K562 (cell line): Measurements from ENCODE around the gene HOTAIR. TPM values are rescaled to one million over a fixed set of nuclear protein-coding genes. Genes with fewer than 3 reads are reported as not detected.
A peak's percentile ranks its signal among the peaks of the same experiment; 100 is the strongest.

Experiments
- ATAC-seq: fragments of 200-7000 bp; cut with Tn5 transposase; 3 replicates; pipeline ENCODE4 v1.9.1; 2020; ENCODE audit warnings: moderate library complexity
- BruUV-seq: library from RNA; stranded (reverse); fragments of 400-500 nt; replicated peaks from 2 replicates; lab custom pipeline; 2021; lab: Mats Ljungman, UMichigan
- CTCF ChIA-PET: fragments of 300-600 bp; formaldehyde crosslinking; extraction: SDS; loops from one replicate; lab custom pipeline; 2021; ENCODE audit warnings: low intra/inter-chr PET ratio; lab: Yijun Ruan, JAX
- POLR2A ChIA-PET: fragments of 300-600, 350-650 bp; sonication (Branson Sonifier 250); formaldehyde crosslinking; extraction: SDS; loops from one replicate; lab custom pipeline; 2021; ENCODE audit warnings: antibody characterized with exemption, inconsistent platforms; lab: Yijun Ruan, JAX
- DNase-seq, 4 experiments: peaks; one replicate each; pipeline versions ENCODE4 v3.0.0 to v3.0.0-alpha.2; 2011 to 2018; ENCODE audit warnings: low spot score in 3 of 4, mixed read lengths in 3 of 4; ENCODE audit errors: extremely low read depth in 1 of 4
- FAIRE-seq: peaks from 2 replicates; lab custom pipeline; 2011; peaks lifted over from hg19 to GRCh38; lab: Jason Lieb, UNC
- H2AFZ ChIP-seq: 2 replicates; pipeline ENCODE4 v1.6.0; 2011; ENCODE audit warnings: low read depth, low read length, control low read depth, inconsistent platforms
- H3K27ac ChIP-seq: fragments of 200-600 bp; 3 replicates; pipeline ENCODE4 v1.8.0; 2011; ENCODE audit warnings: low read depth, mild to moderate bottlenecking, control low read depth, inconsistent platforms, low read length, moderate library complexity, mixed read lengths; ENCODE audit errors: extremely low read depth
- H3K27me3 ChIP-seq, 2 experiments: fragments of 300-600 bp in 1 of 2; 2 replicates in 1 of 2; 3 replicates in 1 of 2; pipeline versions ENCODE4 v1.6.0 to v1.8.0; 2011; ENCODE audit warnings: inconsistent platforms in 2 of 2, low read length in 2 of 2, mild to moderate bottlenecking in 1 of 2, mixed read lengths in 1 of 2, moderate library complexity in 1 of 2; ENCODE audit not compliant: control insufficient read depth in 2 of 2, insufficient read depth in 2 of 2
- H3K36me3 ChIP-seq: fragments of 300-600 bp; 3 replicates; pipeline ENCODE4 v1.8.0; 2011; ENCODE audit warnings: mild to moderate bottlenecking, low read length, inconsistent platforms; ENCODE audit not compliant: control insufficient read depth, insufficient read depth
- H3K4me1 ChIP-seq, 2 experiments: fragments of 200-600 bp in 1 of 2; replicated peaks in 1 of 2; 2 replicates in 1 of 2; 3 replicates in 1 of 2; pipeline versions ENCODE4 v1.5.1 to v1.8.0; 2011; ENCODE audit warnings: inconsistent platforms in 2 of 2, low read length in 2 of 2, mild to moderate bottlenecking in 1 of 2, mixed read lengths in 1 of 2, moderate library complexity in 1 of 2; ENCODE audit not compliant: control insufficient read depth in 2 of 2, insufficient read depth in 2 of 2
- H3K4me2 ChIP-seq: 2 replicates; pipeline ENCODE4 v1.6.1; 2011; ENCODE audit warnings: low read length, control low read depth, inconsistent platforms, mixed read lengths; ENCODE audit not compliant: insufficient read depth
- H3K4me3 ChIP-seq: fragments of 200-600 bp; sonication (generic), shearing (Covaris generic); 2 replicates; pipeline ENCODE4 v1.5.1; 2016; ENCODE audit warnings: control low read depth, inconsistent platforms
- H3K79me2 ChIP-seq: fragments of 200-600 bp; 3 replicates; pipeline ENCODE4 v1.8.0; 2011; ENCODE audit warnings: low read length, inconsistent platforms; ENCODE audit not compliant: control insufficient read depth, insufficient read depth
- H3K9ac ChIP-seq, 2 experiments: 2 replicates each; pipeline versions ENCODE4 v1.6.0 to v1.6.1; 2011; ENCODE audit warnings: low read depth in 2 of 2, low read length in 2 of 2, control low read depth in 1 of 2, inconsistent platforms in 1 of 2, mild to moderate bottlenecking in 1 of 2, mixed read lengths in 1 of 2; ENCODE audit not compliant: insufficient read depth in 1 of 2
- H3K9me1 ChIP-seq: one replicate; pipeline ENCODE4 v1.6.0; 2011; ENCODE audit warnings: inconsistent platforms, mild to moderate bottlenecking, low read length, moderate library complexity; ENCODE audit not compliant: control insufficient read depth, insufficient read depth
- H3K9me3 ChIP-seq: replicated peaks from 2 replicates; pipeline ENCODE4 v1.5.1; 2011; ENCODE audit warnings: low read depth, low read length, inconsistent platforms; ENCODE audit not compliant: control insufficient read depth, insufficient read depth
- H4K20me1 ChIP-seq: replicated peaks from 2 replicates; pipeline ENCODE4 v1.6.1; 2011; ENCODE audit warnings: low read length, inconsistent platforms, mixed read lengths; ENCODE audit not compliant: control insufficient read depth, insufficient read depth
- BRF2 ChIP-seq: IDR thresholded peaks from 3 replicates; pipeline ENCODE4 v1.6.1; 2011; ENCODE audit warnings: borderline replicate concordance, mild to moderate bottlenecking; ENCODE audit not compliant: insufficient read length, insufficient read depth
- CAMTA2 ChIP-seq: fragments of 250-450 bp; sonication (Bioruptor Pico); conservative IDR thresholded peaks from 2 replicates; pipeline ENCODE4 v1.5.1; 2022
- EGR1 ChIP-seq: fragments of 450-650 bp; conservative IDR thresholded peaks from 2 replicates; pipeline ENCODE4 v1.6.1; 2017; ENCODE audit warnings: mild to moderate bottlenecking
- KDM1A ChIP-seq, 2 experiments: fragments of 450-650 bp; IDR thresholded peaks; 2 replicates each; pipeline ENCODE4 v1.6.1; 2016; ENCODE audit warnings: mild to moderate bottlenecking in 2 of 2
- KHSRP ChIP-seq: fragments of 450-650 bp; IDR thresholded peaks from 2 replicates; pipeline ENCODE4 v1.6.1; 2017
- NCOA1 ChIP-seq: fragments of 450-650 bp; IDR thresholded peaks from 2 replicates; pipeline ENCODE4 v1.6.1; 2016; ENCODE audit warnings: low read depth
- NFIC ChIP-seq: fragments of 450-650 bp; IDR thresholded peaks from 2 replicates; pipeline ENCODE4 v1.6.1; 2017; ENCODE audit warnings: mild to moderate bottlenecking, inconsistent platforms
- PCBP1 ChIP-seq: fragments of 200-400 bp; formaldehyde crosslinking; IDR thresholded peaks from 2 replicates; pipeline ENCODE4 v1.6.1; 2018; ENCODE audit warnings: mild to moderate bottlenecking, low read depth, low read length; ENCODE audit not compliant: poor library complexity, severe bottlenecking
- RBM39 ChIP-seq: fragments of 200-400 bp; formaldehyde crosslinking; optimal IDR thresholded peaks from 2 replicates; pipeline ENCODE3; 2018; ENCODE audit warnings: low read depth, low read length
- SAFB2 ChIP-seq: fragments of 200-400 bp; formaldehyde crosslinking; IDR thresholded peaks from 2 replicates; pipeline ENCODE4 v1.6.1; 2018; ENCODE audit warnings: borderline replicate concordance, low read length, low read depth, moderate library complexity; ENCODE audit not compliant: severe bottlenecking
- TFAP4 ChIP-seq: sonication (generic); formaldehyde crosslinking; IDR thresholded peaks from 2 replicates; pipeline ENCODE4 v1.8.0; 2022; ENCODE audit warnings: missing genetic modification reagents, mild to moderate bottlenecking, moderate library complexity, borderline replicate concordance
- XRCC3 ChIP-seq: fragments of 450-650 bp; IDR thresholded peaks from 2 replicates; pipeline ENCODE4 v1.6.1; 2017; ENCODE audit warnings: mild to moderate bottlenecking, moderate library complexity
- ZNF134 ChIP-seq: fragments of 250-450 bp; sonication (Bioruptor Pico); conservative IDR thresholded peaks from 2 replicates; pipeline ENCODE4 v1.4.0; 2020
- ZNF263 ChIP-seq: sonication (generic); formaldehyde crosslinking; IDR thresholded peaks from 2 replicates; pipeline ENCODE4 v1.8.0; 2022; ENCODE audit warnings: mild to moderate bottlenecking, missing genetic modification reagents, borderline replicate concordance
- ZNF41 ChIP-seq: fragments of 250-450 bp; sonication (Bioruptor Pico); conservative IDR thresholded peaks from 2 replicates; pipeline ENCODE4 v1.4.0; 2020; ENCODE audit warnings: mild to moderate bottlenecking
- ZSCAN29 ChIP-seq: fragments of 450-650 bp; IDR thresholded peaks from 2 replicates; pipeline ENCODE4 v1.6.1; 2017
- WGBS: fragments of 100-300 bp; shearing (Covaris generic); methylation state at CpG from one replicate; pipeline ENCODE4 v1.1.6; 2016; ENCODE audit warnings: low coverage, mixed read lengths; ENCODE audit not compliant: insufficient coverage; ENCODE audit errors: missing lambda C conversion rate; 5-methylcytosine and 5-hydroxymethylcytosine counted together
- in situ Hi-C: fragments of 300-500 bp; cut with MboI; formaldehyde crosslinking; loops from 4 replicates; pipeline ENCODE4 v1.15.0; 2018; ENCODE audit warnings: inconsistent platforms, mixed read lengths
- intact Hi-C: fragments of 100-400 bp; cut with micrococcal nuclease; formaldehyde crosslinking; loops from 2 replicates; pipeline ENCODE4 v1.14.2; 2022
- polyA plus RNA-seq, 8 experiments: library from polyadenylated mRNA; depleted of rRNA in 4 of 8; stranded (reverse) in 5 of 8; unstranded in 3 of 8; fragments of >200 nt; fragmentation: Nextera tagmentation in 2 of 8; fragmentation: Illumina TruSeq in 1 of 8; extraction: Ambion mirVana in 2 of 8; extraction: Trizol in 1 of 8; gene quantifications; 2 replicates each; pipeline versions ENCODE4 v1.2.1 to v1.2.3, GENCODE V29; 2011 to 2014; ENCODE audit warnings: inconsistent platforms in 1 of 8, missing spikeins in 1 of 8
- total RNA-seq, 7 experiments: library from RNA; depleted of rRNA in 6 of 7; stranded (reverse); fragments of >200 nt in 6 of 7; fragmentation: Illumina TruSeq in 2 of 7; extraction: Trizol in 2 of 7; gene quantifications; 2 replicates each; pipeline versions ENCODE4 v1.2.1 to v1.2.3, GENCODE V29; 2011 to 2021; ENCODE audit warnings: low replicate concordance in 1 of 7
- TF ChIP-seq, protein P1 (sequence below), 2 experiments: IDR thresholded peaks; 2 replicates each; pipeline ENCODE4 v1.6.1; 2011; ENCODE audit warnings: borderline replicate concordance in 1 of 2, control low read depth in 1 of 2, low read depth in 1 of 2, low read length in 1 of 2, mild to moderate bottlenecking in 1 of 2, mixed read lengths in 1 of 2, moderate library complexity in 1 of 2; ENCODE audit not compliant: insufficient read depth in 1 of 2, insufficient read length in 1 of 2, poor library complexity in 1 of 2, severe bottlenecking in 1 of 2; ENCODE audit errors: extremely low read depth in 1 of 2
- TF ChIP-seq, protein P2 (sequence below): fragments of 250-450 bp; sonication (Bioruptor Pico); IDR thresholded peaks from 2 replicates; pipeline ENCODE4 v1.8.0; 2021; ENCODE audit warnings: borderline replicate concordance, mild to moderate bottlenecking, moderate library complexity; ENCODE audit not compliant: poor library complexity, severe bottlenecking

The HOTAIR gene
- total and polyA plus RNA-seq, 9 of the 15 experiments (the other 6 are each of a cell fraction or from before 2014, with no cell fraction given) = 0.04 TPM; not detected in 8

DNA sequence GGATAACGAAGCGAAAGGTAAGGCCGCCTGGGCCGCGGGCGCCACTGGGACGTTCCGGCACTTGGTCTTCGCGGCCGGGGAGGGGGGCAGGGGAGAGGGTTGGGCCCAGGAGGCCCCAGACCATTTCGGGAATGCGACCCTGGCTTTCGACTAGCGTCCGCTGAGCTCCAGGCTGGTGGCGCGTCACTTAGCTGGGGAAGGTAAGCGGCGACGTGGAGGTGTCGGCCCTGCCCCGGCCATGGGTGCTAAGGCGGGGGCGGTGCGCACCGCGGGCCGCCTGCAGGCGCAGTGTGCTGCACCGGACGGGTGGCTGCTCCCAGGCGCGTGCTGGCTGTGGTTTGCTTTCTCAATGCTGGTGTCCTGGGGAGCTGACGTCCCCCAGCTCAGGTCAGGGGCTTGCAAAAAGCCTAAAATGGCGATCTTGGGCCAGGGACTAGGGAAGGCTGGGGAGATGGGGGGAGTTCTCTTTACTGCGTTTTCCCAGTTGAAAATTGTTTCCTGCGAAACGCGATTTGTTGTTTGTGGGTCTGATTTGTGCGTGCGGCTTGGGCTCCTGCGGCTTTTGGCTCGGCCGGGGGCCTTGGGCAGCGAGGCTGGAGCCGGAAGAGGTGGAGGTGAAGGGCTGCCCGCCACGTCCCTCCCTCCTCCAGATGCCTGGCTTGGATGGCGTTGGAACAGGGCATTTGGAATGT is 11.4 kb upstream of the HOTAIR start:
- Histone ChIP-seq H3K27me3 (peaks cover 13 to 27% of the 10 kb centered on the region in 2 experiments; a peak in 4 of 5 replicates), H3K79me2 (no peaks in the 10 kb centered on the region), H4K20me1 (no peaks in the 10 kb centered on the region), H3K4me2 (no peak overlapping the region), H3K4me3 (no peak overlapping the region), H3K36me3 (no peaks in the 10 kb centered on the region), H3K9me3 (no peaks in the 10 kb centered on the region), H3K27ac (no peak overlapping the region), H3K9me1 (no peaks in the 10 kb centered on the region), H3K4me1 (peaks cover 35 to 50% of the 10 kb centered on the region in 2 experiments), H3K9ac (peak overlapping the region in 1 of 2 experiments; percentile 10; a peak in 1 of 4 replicates), H2AFZ (0 out of 2 replicates have a peak overlapping the region, but pooled peaks have one; percentile 37)
- POLR2A ChIA-PET = interaction anchor here (0.5 to 3.2 kb wide), 3 partner anchors 14 to 342 kb away, joined by 3 to 43 read pairs (median 3); partner anchors contain the start of gene HOXC9
- intact Hi-C loops = loop anchor here (2.0 to 10.0 kb wide), 2 partner anchors 19 to 379 kb away; partner anchors contain the start of gene GPR84
- CTCF ChIA-PET = interaction anchor here (1.6 to 3.9 kb wide), 4 partner anchors 18 to 230 kb away, joined by 9 to 26 read pairs (median 16); no protein-coding TSS in a partner anchor
- BruUV-seq = no TSS peak
- WGBS = 63% methylated on average over 31 of the region's 50 CpGs
- DNase-seq (peak in 2 of 4 experiments; percentile 39), FAIRE-seq (no peak), ATAC-seq (no peak)
- in situ Hi-C loops = loop anchor here (5.0 to 10.0 kb wide), 2 partner anchors 216 to 379 kb away; partner anchors contain the start of gene GPR84
- no peak for TF ChIP-seq ZNF263 (CRISPR knock-in tag)
- no peak for TF ChIP-seq ZNF134 (CRISPR knock-in tag)
- TF ChIP-seq, protein P1, sequence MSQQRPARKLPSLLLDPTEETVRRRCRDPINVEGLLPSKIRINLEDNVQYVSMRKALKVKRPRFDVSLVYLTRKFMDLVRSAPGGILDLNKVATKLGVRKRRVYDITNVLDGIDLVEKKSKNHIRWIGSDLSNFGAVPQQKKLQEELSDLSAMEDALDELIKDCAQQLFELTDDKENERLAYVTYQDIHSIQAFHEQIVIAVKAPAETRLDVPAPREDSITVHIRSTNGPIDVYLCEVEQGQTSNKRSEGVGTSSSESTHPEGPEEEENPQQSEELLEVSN (IDR thresholded peaks at IDR 0.05; ENCODE audit: borderline replicate concordance in 1 of 2, extremely low read depth in 1 of 2, insufficient read depth in 1 of 2, insufficient read length in 1 of 2, low read depth in 1 of 2, low read length in 1 of 2, poor library complexity in 1 of 2, severe bottlenecking in 1 of 2) = peak in 1 of 2 experiments; percentile 46
- TF ChIP-seq XRCC3 = no peak
- no peak for TF ChIP-seq CAMTA2 (CRISPR knock-in tag)
- TF ChIP-seq NCOA1 = no peak
- peak; percentile 50 for TF ChIP-seq EGR1
- TF ChIP-seq SAFB2 = no peak
- no peak for TF ChIP-seq KDM1A (IDR thresholded peaks at IDR 0.05)
- TF ChIP-seq ZNF41 (CRISPR knock-in tag) = no peak
- no peak for TF ChIP-seq KHSRP
- no peak for TF ChIP-seq BRF2
- no peak for TF ChIP-seq ZSCAN29
- no peak for TF ChIP-seq RBM39
- peak; percentile 69 for TF ChIP-seq PCBP1
- TF ChIP-seq NFIC = no peak
- no peak for TF ChIP-seq TFAP4 (CRISPR knock-in tag)
- TF ChIP-seq, protein P2, sequence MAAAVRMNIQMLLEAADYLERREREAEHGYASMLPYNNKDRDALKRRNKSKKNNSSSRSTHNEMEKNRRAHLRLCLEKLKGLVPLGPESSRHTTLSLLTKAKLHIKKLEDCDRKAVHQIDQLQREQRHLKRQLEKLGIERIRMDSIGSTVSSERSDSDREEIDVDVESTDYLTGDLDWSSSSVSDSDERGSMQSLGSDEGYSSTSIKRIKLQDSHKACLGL (CRISPR knock-in tag) = no peak
